ENCODE data around the gene AMBRA1.

AMBRA1 gene

GRCh38 chr11:46577058-46577457, 16.8 kb downstream of the AMBRA1 start:
- DNase-seq, result no peak

- no peak for DNase-seq
Measured at GRCh38 chr11:46574656-46575055, 19.2 kb downstream of the AMBRA1 start.

GRCh38 chr11:46570790-46571398, 22.9 kb downstream of the AMBRA1 start:
- no peak for DNase-seq

- DNase-seq, result no peak
Measured at GRCh38 chr11:46565232-46565840, 28.5 kb downstream of the AMBRA1 start.

GRCh38 chr11:46564459-46564858, 29.4 kb downstream of the AMBRA1 start:
- DNase-seq, result no peak

GRCh38 chr11:46562527-46562926, 31.3 kb downstream of the AMBRA1 start:
- DNase-seq, result no peak

- peak in 1 of 51 donors; percentile 33 for DNase-seq
Measured at GRCh38 chr11:46560300-46560991, 33.4 kb downstream of the AMBRA1 start.

GRCh38 chr11:46559815-46560214, 34.0 kb downstream of the AMBRA1 start:
- DNase-seq, result no peak

GRCh38 chr11:46557684-46558151, 36.1 kb downstream of the AMBRA1 start:
- no peak for DNase-seq

GRCh38 chr11:46555267-46556054, 38.4 kb downstream of the AMBRA1 start:
- DNase-seq, result no peak

GRCh38 chr11:46554213-46555147, 39.3 kb downstream of the AMBRA1 start:
- DNase-seq, result peak in 1 of 51 donors; percentile 45

GRCh38 chr11:46553814-46554212, 40.0 kb downstream of the AMBRA1 start:
- no peak for DNase-seq

GRCh38 chr11:46551261-46551660, 42.6 kb downstream of the AMBRA1 start:
- DNase-seq, result no peak

- DNase-seq, result no peak
Measured at GRCh38 chr11:46547579-46547978, 46.2 kb downstream of the AMBRA1 start.

GRCh38 chr11:46543564-46543963, 50.3 kb downstream of the AMBRA1 start:
- DNase-seq, result no peak

- peak in 31 of 51 donors; percentile 3 to 58 (median 21) for DNase-seq
Measured at GRCh38 chr11:46541593-46542371, 52.0 kb downstream of the AMBRA1 start.

GRCh38 chr11:46540807-46541206, 53.0 kb downstream of the AMBRA1 start:
- no peak for DNase-seq

- peak in 30 of 51 donors; percentile 9 to 74 (median 24) for DNase-seq
Measured at GRCh38 chr11:46537537-46538295, 56.1 kb downstream of the AMBRA1 start.

GRCh38 chr11:46537121-46537520, 56.7 kb downstream of the AMBRA1 start:
- peak in 1 of 51 donors; percentile 25 for DNase-seq

All from hypothalamus (tissue), 51 donors.